Measurements from ENCODE around the gene ELMO3.

- no peak for TF ChIP-seq CTCF (IDR thresholded peaks at IDR 0.05)
- TF ChIP-seq EZH2 (IDR thresholded peaks at IDR 0.05) = no peak
These were observed 27.8 kb upstream of the ELMO3 start for GRCh38 chr16:67170949-67171649.

Measured in neural progenitor cell (in vitro differentiated cells).